GF-D8 (cell line): Measurements from ENCODE around the gene MFSD1.
"Not testable (repeated sequence)": the region's sequence is repeated elsewhere in the genome, so short reads cannot be mapped to it uniquely, and the experiment has no call there.

ENCODE experiments used
- DNase-seq: peaks from one replicate; lab custom pipeline; 2025; lab: John Stamatoyannopoulos, UW

The MFSD1 gene

GRCh38 chr3:158776531-158776930, 25.3 kb upstream of the MFSD1 start:
- no peak for DNase-seq

- no peak for DNase-seq
These were observed 24.5 kb upstream of the MFSD1 start for GRCh38 chr3:158777161-158777873.

- no peak for DNase-seq
These were observed 21.1 kb upstream of the MFSD1 start for GRCh38 chr3:158780766-158781165.

GRCh38 chr3:158781191-158781590, 20.7 kb upstream of the MFSD1 start:
- DNase-seq: no peak

GRCh38 chr3:158781849-158782248, 20.0 kb upstream of the MFSD1 start:
- no peak for DNase-seq

- DNase-seq: no peak
These were observed 19.4 kb upstream of the MFSD1 start for GRCh38 chr3:158782283-158782989.

- no peak for DNase-seq
These were observed 18.8 kb upstream of the MFSD1 start for GRCh38 chr3:158783051-158783450.

- no peak for DNase-seq
These were observed 15.9 kb upstream of the MFSD1 start for GRCh38 chr3:158785972-158786371.

GRCh38 chr3:158788446-158788845, 13.4 kb upstream of the MFSD1 start:
- DNase-seq: no peak

- peak; percentile 56 for DNase-seq
These were observed 12.3 kb upstream of the MFSD1 start for GRCh38 chr3:158789592-158789991.

GRCh38 chr3:158790901-158791589, 10.8 kb upstream of the MFSD1 start:
- peak; percentile 59 for DNase-seq

GRCh38 chr3:158791590-158791920, 10.3 kb upstream of the MFSD1 start:
- not testable (repeated sequence) for DNase-seq

GRCh38 chr3:158792709-158793108, 9.1 kb upstream of the MFSD1 start:
- no peak for DNase-seq

- no peak for DNase-seq
These were observed 7.6 kb upstream of the MFSD1 start for GRCh38 chr3:158794206-158794605.

GRCh38 chr3:158794936-158795518, 6.8 kb upstream of the MFSD1 start:
- DNase-seq: peak; percentile 20

GRCh38 chr3:158801201-158801600, 653 bp upstream of the MFSD1 start:
- peak; percentile 24 for DNase-seq

- peak; percentile 40 for DNase-seq
These were observed 785 bp downstream of the MFSD1 start for GRCh38 chr3:158802409-158803268.

- DNase-seq: no peak
These were observed 2.6 kb downstream of the MFSD1 start for GRCh38 chr3:158804441-158804840.

GRCh38 chr3:158808697-158809096, 6.8 kb downstream of the MFSD1 start:
- peak; percentile 83 for DNase-seq

GRCh38 chr3:158809642-158810041, 7.8 kb downstream of the MFSD1 start:
- DNase-seq: peak; percentile 88

GRCh38 chr3:158810823-158811724, 9.2 kb downstream of the MFSD1 start:
- peak; percentile 73 for DNase-seq
